ENCODE measurements around the gene KLHL22. TPM values are rescaled to one million over a fixed set of nuclear protein-coding genes. Genes with fewer than 3 reads are reported as not detected.
A peak's percentile ranks its signal among the peaks of the same experiment; 100 is the strongest.
"Not testable (repeated sequence)": the region's sequence is repeated elsewhere in the genome, so short reads cannot be mapped to it uniquely, and the experiment has no call there.

The KLHL22 gene
- total and polyA plus RNA-seq, 2 experiments from 2014 or later: 23.6 to 38.0 TPM

GRCh38 chr22:20419664-20419951, 76.0 kb downstream of the KLHL22 start:
- no peak overlapping the region for H3K27ac ChIP-seq
- TF ChIP-seq, protein P1, sequence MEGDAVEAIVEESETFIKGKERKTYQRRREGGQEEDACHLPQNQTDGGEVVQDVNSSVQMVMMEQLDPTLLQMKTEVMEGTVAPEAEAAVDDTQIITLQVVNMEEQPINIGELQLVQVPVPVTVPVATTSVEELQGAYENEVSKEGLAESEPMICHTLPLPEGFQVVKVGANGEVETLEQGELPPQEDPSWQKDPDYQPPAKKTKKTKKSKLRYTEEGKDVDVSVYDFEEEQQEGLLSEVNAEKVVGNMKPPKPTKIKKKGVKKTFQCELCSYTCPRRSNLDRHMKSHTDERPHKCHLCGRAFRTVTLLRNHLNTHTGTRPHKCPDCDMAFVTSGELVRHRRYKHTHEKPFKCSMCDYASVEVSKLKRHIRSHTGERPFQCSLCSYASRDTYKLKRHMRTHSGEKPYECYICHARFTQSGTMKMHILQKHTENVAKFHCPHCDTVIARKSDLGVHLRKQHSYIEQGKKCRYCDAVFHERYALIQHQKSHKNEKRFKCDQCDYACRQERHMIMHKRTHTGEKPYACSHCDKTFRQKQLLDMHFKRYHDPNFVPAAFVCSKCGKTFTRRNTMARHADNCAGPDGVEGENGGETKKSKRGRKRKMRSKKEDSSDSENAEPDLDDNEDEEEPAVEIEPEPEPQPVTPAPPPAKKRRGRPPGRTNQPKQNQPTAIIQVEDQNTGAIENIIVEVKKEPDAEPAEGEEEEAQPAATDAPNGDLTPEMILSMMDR (IDR thresholded peaks at IDR 0.05; ENCODE audit: poor library complexity): no peak
- TF ChIP-seq EZH2phosphoT487 (IDR thresholded peaks at IDR 0.05; ENCODE audit: low read depth, severe bottlenecking, unreplicated experiment) (no peak), EZH2 (IDR thresholded peaks at IDR 0.05; ENCODE audit: borderline replicate concordance) (no peak)
- WGBS (ENCODE audit: low lambda C conversion rate, missing lambda C conversion rate): 98% methylated on average over 2 of the region's 2 CpGs
- DNase-seq (ENCODE audit: low spot score): no peak
- no peaks in the 10 kb centered on the region for H3K9me3 ChIP-seq (ENCODE audit: low read depth)
- H3K4me3 ChIP-seq: no peak overlapping the region
- H3K27me3 ChIP-seq: no peaks in the 10 kb centered on the region
- H3K4me2 ChIP-seq: no peak overlapping the region
- H4K20me1 ChIP-seq (ENCODE audit: insufficient read depth, poor library complexity, severe bottlenecking): no peaks in the 10 kb centered on the region
- H2AFZ ChIP-seq: no peak overlapping the region
- H3K9me2 ChIP-seq (replicated peaks; ENCODE audit: insufficient read depth): no peaks in the 10 kb centered on the region
- H3K4me1 ChIP-seq (ENCODE audit: insufficient read depth): peaks cover 33% of the 10 kb centered on the region
- H3K36me3 ChIP-seq (replicated peaks; ENCODE audit: insufficient read depth, low read depth): no peaks in the 10 kb centered on the region
- H3K79me2 ChIP-seq: no peaks in the 10 kb centered on the region

DNA sequence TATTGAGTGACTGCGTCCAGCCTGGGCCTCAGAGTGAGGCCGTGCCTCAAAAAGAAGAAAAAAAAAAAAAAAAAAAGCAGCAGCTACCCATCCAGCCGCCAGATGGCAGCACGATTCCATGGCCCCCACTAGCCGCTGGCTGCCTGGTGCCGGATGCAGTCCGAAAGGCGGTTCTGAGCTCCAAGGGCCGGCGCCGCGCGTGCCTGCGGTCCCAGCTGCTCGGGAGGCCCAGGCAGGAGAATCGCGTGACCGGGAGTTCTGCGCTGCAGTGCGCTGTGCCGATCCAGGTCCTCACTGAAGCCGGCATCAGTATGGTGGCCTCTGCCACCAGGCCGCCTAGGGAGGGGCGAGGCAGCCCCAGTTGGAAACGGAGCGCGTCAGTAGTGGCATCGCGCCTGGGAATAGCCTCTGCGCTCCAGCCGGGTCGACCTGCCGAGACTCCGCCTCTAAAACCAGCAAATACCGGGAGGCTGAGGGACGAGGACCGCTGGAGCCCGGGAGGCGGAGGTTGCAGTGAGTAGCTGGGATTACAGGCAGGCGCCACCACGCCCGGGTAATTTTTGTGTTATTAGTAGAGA, 77.3 kb downstream of the KLHL22 start:
- peak overlapping the region; percentile 6 for H3K27ac ChIP-seq

GRCh38 chr22:20415699-20416098, 79.9 kb downstream of the KLHL22 start:
- not testable (repeated sequence) for H3K9me3 ChIP-seq (ENCODE audit: low read depth); H3K79me2 ChIP-seq; H3K27me3 ChIP-seq; H3K4me1 ChIP-seq (ENCODE audit: insufficient read depth); H4K20me1 ChIP-seq (ENCODE audit: insufficient read depth, poor library complexity, severe bottlenecking); H3K4me3 ChIP-seq; H3K9me2 ChIP-seq (replicated peaks; ENCODE audit: insufficient read depth); H3K27ac ChIP-seq; DNase-seq (ENCODE audit: low spot score); H2AFZ ChIP-seq; H3K36me3 ChIP-seq (replicated peaks; ENCODE audit: insufficient read depth, low read depth); H3K4me2 ChIP-seq
- 91% methylated on average over 3 of the region's 3 CpGs for WGBS (ENCODE audit: low lambda C conversion rate, missing lambda C conversion rate)

More for the DNA sequence above, 77.3 kb downstream of the KLHL22 start:
- peak overlapping the region; percentile 14 for H2AFZ ChIP-seq
- H3K27me3 ChIP-seq: no peaks in the 10 kb centered on the region
- peak overlapping the region; percentile 77 for H3K4me2 ChIP-seq
- no peaks in the 10 kb centered on the region for H3K36me3 ChIP-seq (replicated peaks; ENCODE audit: insufficient read depth, low read depth)
- no peaks in the 10 kb centered on the region for H3K79me2 ChIP-seq
- TF ChIP-seq, protein P1 (IDR thresholded peaks at IDR 0.05; ENCODE audit: poor library complexity): peak; percentile 90
- TF ChIP-seq EZH2phosphoT487 (IDR thresholded peaks at IDR 0.05; ENCODE audit: low read depth, severe bottlenecking, unreplicated experiment) (no peak), EZH2 (IDR thresholded peaks at IDR 0.05; ENCODE audit: borderline replicate concordance) (no peak)
- peak; percentile 90 for DNase-seq (ENCODE audit: low spot score)
- H3K9me3 ChIP-seq (ENCODE audit: low read depth): no peaks in the 10 kb centered on the region
- no peaks in the 10 kb centered on the region for H3K9me2 ChIP-seq (replicated peaks; ENCODE audit: insufficient read depth)
- H3K4me3 ChIP-seq: peak overlapping the region; percentile 8
- H4K20me1 ChIP-seq (ENCODE audit: insufficient read depth, poor library complexity, severe bottlenecking): no peaks in the 10 kb centered on the region
- H3K4me1 ChIP-seq (ENCODE audit: insufficient read depth): peaks cover 20% of the 10 kb centered on the region
- WGBS (ENCODE audit: low lambda C conversion rate, missing lambda C conversion rate): 24% methylated on average over 40 of the region's 42 CpGs

DNA sequence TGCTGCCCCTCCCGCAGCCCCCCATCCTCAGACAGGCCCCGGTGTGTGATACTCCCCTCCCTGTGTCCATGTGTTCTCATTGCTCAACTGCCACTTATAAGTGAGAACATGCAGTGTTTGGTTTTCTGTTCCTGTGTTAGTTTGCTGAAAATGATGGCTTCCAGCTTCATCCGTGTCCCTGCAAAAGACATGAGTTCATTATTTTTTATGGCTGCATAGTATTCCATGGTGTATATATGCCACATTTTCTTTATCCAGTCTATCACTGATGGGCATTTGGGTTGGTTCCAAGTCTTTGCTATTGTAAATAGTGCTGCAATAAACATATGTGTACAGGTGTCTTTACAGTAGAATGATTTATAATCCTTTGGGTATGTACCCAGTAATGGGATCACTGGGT, 80.4 kb downstream of the KLHL22 start:
- not testable (repeated sequence) for H3K9me3 ChIP-seq (ENCODE audit: low read depth); H3K4me2 ChIP-seq; H2AFZ ChIP-seq; H3K27me3 ChIP-seq; H4K20me1 ChIP-seq (ENCODE audit: insufficient read depth, poor library complexity, severe bottlenecking); H3K27ac ChIP-seq; H3K4me3 ChIP-seq; H3K4me1 ChIP-seq (ENCODE audit: insufficient read depth); H3K9me2 ChIP-seq (replicated peaks; ENCODE audit: insufficient read depth); H3K36me3 ChIP-seq (replicated peaks; ENCODE audit: insufficient read depth, low read depth); H3K79me2 ChIP-seq; DNase-seq (ENCODE audit: low spot score)
- WGBS (ENCODE audit: low lambda C conversion rate, missing lambda C conversion rate): 98% methylated on average over 3 of the region's 3 CpGs

Data from hepatocyte (in vitro differentiated cells).